ENCODE results near the gene CMTM3. TPM values are rescaled to one million over a fixed set of nuclear protein-coding genes. Genes with fewer than 3 reads are reported as not detected.
"Not testable (repeated sequence)": the region's sequence is repeated elsewhere in the genome, so short reads cannot be mapped to it uniquely, and the experiment has no call there.

Gene CMTM3
- total RNA-seq, 4 donors from 2014 or later: 15.7 to 24.9 (median 19.3) TPM

DNA sequence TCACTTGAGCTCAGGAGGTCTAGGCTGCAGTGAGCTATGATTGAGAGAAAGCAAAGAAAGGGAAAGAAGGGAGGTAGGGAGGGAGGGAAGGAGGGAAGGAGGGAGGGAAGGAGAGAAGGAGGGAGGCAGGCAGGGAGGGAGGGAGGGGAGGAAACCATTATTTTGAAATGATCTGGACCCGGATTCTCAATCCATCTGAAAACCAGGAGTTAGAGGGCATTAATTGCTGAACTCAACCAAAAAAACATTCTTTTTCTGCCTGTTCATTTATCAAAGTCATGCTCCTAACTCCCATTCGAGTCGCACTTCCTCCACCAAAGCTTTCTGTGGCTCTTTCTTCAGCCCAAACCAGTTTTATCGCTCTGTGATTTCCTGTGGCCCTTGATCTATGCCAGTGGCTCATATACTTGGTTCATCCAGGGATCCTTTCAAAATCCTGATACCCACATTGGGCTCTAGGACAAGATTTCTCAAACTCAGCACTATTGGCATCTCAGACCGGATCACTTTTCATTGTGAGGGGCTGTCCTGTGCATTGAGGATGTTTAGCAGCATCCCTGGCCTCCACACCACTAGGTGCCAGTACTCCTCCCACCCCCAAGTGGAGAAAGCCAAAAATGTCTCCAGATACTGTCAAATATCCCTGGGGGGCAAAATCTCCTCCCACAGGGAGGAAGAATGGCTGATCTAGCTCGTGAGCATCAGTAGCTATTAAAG lies 53.8 kb downstream of the CMTM3 start:
- ATAC-seq: no peak
- Histone ChIP-seq H3K27me3 (no peaks in the 10 kb centered on the region), H3K4me3 (no peak overlapping the region), H3K36me3 (no peaks in the 10 kb centered on the region), H3K9me3 (no peaks in the 10 kb centered on the region), H3K4me1 (peaks cover 0 to 32% (median 9%) of the 10 kb centered on the region in 3 donors), H3K27ac (no peak overlapping the region)
- 62 to 76% methylated on average over 5 to 6 of the region's 6 CpGs for WGBS, 2 donors (ENCODE audit: low coverage in 1 of 2)
- no peak for TF ChIP-seq POLR2AphosphoS5 (IDR thresholded peaks at IDR 0.05)

DNA sequence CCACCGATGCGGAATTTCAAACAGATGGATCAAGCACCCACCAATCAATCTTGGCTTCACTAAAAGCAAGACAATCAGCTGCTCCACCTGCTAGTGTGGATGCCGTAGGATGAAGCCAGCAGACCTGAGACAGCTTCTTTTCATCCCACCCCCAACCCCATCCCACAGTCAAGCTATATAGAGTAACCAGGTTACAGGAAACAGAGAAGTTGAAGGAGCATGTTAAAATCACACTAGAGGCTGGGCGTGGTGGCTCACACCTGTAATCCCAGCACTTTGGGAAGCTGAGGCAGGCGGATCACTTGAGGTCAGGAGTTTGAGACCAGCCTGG lies 54.3 kb downstream of the CMTM3 start:
- H3K4me3 ChIP-seq: no peak overlapping the region
- peaks cover 0 to 32% (median 9%) of the 10 kb centered on the region in 3 donors for H3K4me1 ChIP-seq
- WGBS, 2 donors (ENCODE audit: low coverage in 1 of 2): 90% methylated on average over 5 of the region's 5 CpGs; no CpG with 5 or more reads in 1 of the 2 donors
- ATAC-seq: no peak
- H3K9me3 ChIP-seq: no peaks in the 10 kb centered on the region
- H3K27me3 ChIP-seq: no peaks in the 10 kb centered on the region
- TF ChIP-seq POLR2A (IDR thresholded peaks at IDR 0.05) (no peak), EP300 (IDR thresholded peaks at IDR 0.05) (no peak), POLR2AphosphoS5 (IDR thresholded peaks at IDR 0.05) (no peak)
- TF ChIP-seq, protein P1, sequence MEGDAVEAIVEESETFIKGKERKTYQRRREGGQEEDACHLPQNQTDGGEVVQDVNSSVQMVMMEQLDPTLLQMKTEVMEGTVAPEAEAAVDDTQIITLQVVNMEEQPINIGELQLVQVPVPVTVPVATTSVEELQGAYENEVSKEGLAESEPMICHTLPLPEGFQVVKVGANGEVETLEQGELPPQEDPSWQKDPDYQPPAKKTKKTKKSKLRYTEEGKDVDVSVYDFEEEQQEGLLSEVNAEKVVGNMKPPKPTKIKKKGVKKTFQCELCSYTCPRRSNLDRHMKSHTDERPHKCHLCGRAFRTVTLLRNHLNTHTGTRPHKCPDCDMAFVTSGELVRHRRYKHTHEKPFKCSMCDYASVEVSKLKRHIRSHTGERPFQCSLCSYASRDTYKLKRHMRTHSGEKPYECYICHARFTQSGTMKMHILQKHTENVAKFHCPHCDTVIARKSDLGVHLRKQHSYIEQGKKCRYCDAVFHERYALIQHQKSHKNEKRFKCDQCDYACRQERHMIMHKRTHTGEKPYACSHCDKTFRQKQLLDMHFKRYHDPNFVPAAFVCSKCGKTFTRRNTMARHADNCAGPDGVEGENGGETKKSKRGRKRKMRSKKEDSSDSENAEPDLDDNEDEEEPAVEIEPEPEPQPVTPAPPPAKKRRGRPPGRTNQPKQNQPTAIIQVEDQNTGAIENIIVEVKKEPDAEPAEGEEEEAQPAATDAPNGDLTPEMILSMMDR (IDR thresholded peaks at IDR 0.05): no peak
- H3K27ac ChIP-seq: no peak overlapping the region
- H3K36me3 ChIP-seq: no peaks in the 10 kb centered on the region

DNA sequence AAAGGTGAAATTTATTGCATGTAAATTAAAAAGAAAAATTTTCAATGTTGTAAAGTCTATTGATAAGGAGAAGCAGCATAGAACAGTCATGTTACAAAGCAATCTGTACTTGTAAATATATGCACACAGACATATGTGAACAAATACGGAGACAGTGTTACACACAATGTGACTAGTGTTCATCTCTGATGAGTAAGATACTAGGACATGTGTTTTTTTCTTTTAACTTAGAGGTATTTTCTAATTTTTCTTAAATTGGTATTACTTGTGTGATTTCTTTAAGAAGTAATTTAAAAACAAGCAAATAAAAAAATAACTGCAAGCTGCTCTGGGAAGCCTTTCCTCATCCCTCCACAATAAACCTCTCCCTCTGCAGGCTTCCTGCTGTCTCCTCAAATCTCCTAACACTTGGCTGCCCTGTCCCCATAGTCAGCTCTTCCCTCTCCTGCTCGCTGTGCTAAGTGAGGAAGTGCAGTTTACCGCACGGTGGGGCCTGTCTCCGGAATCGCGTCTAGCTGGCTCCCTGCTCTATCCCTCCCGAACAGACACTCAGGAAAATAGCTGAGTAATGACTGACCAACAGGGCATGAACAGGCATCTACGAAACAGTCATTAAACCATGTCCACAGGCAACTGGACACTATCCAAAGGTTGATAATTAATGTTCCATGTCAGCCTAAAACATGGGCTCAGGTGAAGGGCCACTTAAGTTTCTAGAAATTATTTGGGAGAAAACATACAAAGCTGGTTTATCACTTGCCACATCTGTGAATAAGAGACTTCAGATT lies 56.1 kb downstream of the CMTM3 start:
- Histone ChIP-seq H3K4me1 (peaks cover 0 to 32% (median 9%) of the 10 kb centered on the region in 3 donors), H3K27me3 (no peaks in the 10 kb centered on the region), H3K9me3 (no peaks in the 10 kb centered on the region), H3K36me3 (no peaks in the 10 kb centered on the region), H3K4me3 (no peak overlapping the region), H3K27ac (peak overlapping the region in 3 of 4 donors; percentile 67 to 76 (median 67))
- peak; percentile 93 for ATAC-seq
- 4 to 14% methylated on average over 2 to 7 of the region's 9 CpGs for WGBS, 2 donors (ENCODE audit: low coverage in 1 of 2)
- TF ChIP-seq, protein P1 (IDR thresholded peaks at IDR 0.05): peak in 2 of 4 experiments; percentile 38 to 44
- no peak for TF ChIP-seq EP300 (IDR thresholded peaks at IDR 0.05)
- TF ChIP-seq POLR2AphosphoS5 (IDR thresholded peaks at IDR 0.05): peak; percentile 42

DNA sequence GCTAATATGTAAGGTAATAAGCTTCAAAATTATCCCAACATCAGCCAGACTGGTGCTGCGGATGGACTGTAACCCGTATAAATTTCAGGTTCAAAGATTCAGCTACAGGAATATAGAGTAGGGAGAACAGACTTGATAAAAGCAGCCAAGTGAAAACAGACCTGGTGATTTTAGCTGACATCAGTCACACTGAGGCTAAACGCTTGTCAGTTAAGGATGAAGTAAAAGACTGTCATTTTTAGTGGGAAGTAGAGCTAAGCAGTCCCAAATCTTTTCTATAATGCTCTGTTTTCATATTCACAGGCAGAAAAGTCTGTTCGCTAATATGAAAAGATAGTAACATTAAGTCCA lies 56.7 kb downstream of the CMTM3 start:
- H3K9me3 ChIP-seq: no peaks in the 10 kb centered on the region
- 53 to 64% methylated on average over 4 of the region's 4 CpGs for WGBS, 2 donors (ENCODE audit: low coverage in 1 of 2)
- no peak for ATAC-seq
- H3K4me3 ChIP-seq: no peak overlapping the region
- peak overlapping the region in 3 of 4 donors; percentile 67 to 76 (median 67) for H3K27ac ChIP-seq
- H3K27me3 ChIP-seq: no peaks in the 10 kb centered on the region
- no peaks in the 10 kb centered on the region for H3K36me3 ChIP-seq
- TF ChIP-seq, protein P1 (IDR thresholded peaks at IDR 0.05): no peak
- TF ChIP-seq EP300 (IDR thresholded peaks at IDR 0.05): no peak
- TF ChIP-seq POLR2A (IDR thresholded peaks at IDR 0.05): no peak
- no peak for TF ChIP-seq POLR2AphosphoS5 (IDR thresholded peaks at IDR 0.05)
- H3K4me1 ChIP-seq: peaks cover 0 to 32% (median 9%) of the 10 kb centered on the region in 3 donors

DNA sequence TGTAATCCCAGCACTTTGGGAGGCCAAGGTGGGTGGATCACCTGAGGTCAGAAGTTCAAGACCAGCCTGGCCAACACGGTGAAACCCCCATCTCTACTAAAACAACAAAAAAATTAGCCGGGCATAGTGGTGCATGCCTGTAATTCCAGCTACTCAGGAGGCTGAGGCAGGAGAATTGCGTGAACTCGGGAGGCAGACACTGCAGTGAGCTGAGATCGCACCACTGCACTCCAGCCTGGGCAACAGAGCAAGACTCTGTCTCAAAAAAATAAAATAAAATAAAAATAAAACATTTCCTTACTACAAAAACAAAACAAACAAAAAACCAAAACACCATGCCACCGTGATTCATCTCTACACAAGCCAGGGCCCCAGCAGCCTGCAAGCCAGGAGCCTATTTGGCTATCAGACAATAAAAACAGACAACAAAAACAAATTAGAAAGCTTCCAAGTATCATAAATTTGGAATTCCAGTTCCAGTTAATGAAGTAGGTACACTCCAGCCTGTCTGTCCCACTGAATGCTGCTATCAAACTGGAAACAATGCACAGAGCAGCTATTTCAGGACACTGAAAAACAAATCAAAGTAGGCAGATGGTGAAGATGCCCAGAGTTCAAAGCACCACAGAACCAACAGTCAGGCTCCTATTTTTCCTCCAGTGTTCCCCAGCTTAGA lies 57.3 kb downstream of the CMTM3 start:
- WGBS, 2 donors (ENCODE audit: low coverage in 1 of 2): 75 to 94% methylated on average over 2 to 6 of the region's 6 CpGs
- H3K36me3 ChIP-seq, H3K27me3 ChIP-seq, H3K4me3 ChIP-seq, H3K9me3 ChIP-seq, ATAC-seq: not testable (repeated sequence)
- Histone ChIP-seq H3K4me1 (peaks cover 0 to 32% (median 9%) of the 10 kb centered on the region in 3 donors), H3K27ac (peak overlapping the region in 3 of 4 donors; percentile 67 to 76 (median 67))
